OCI-LY7 (cell line): ENCODE data around the gene BCL11A. TPM values are rescaled to one million over a fixed set of nuclear protein-coding genes. Genes with fewer than 3 reads are reported as not detected.

Source experiments
- BruUV-seq: library from RNA; stranded (reverse); fragments of 400-500 nt; replicated peaks from 2 replicates; lab custom pipeline; 2021; lab: Mats Ljungman, UMichigan
- CTCF ChIA-PET: fragments of 300-600 bp; sonication (Branson Sonifier 250); formaldehyde crosslinking; loops from one replicate; lab custom pipeline; 2022; ENCODE audit warnings: antibody characterized with exemption; ENCODE audit not compliant: unreplicated experiment; lab: Charles Lee
- POLR2A ChIA-PET: fragments of 300-600 bp; sonication (Branson Sonifier 250); formaldehyde crosslinking; loops from one replicate; lab custom pipeline; 2022; ENCODE audit warnings: antibody characterized with exemption; lab: Charles Lee
- DNase-seq: peaks from one replicate; pipeline ENCODE4 v3.0.0-alpha.2; 2015; ENCODE audit warnings: low spot score
- H2AFZ ChIP-seq: fragments of 200-600 bp; sonication (generic), shearing (Covaris generic); 2 replicates; pipeline ENCODE4 v1.6.1; 2014; ENCODE audit warnings: mild to moderate bottlenecking, antibody characterized with exemption, low read length, moderate library complexity
- H3K27ac ChIP-seq: fragments of 200-600 bp; sonication (generic); 2 replicates; pipeline ENCODE4 v1.5.1; 2014; ENCODE audit warnings: mixed run types, low read depth, mild to moderate bottlenecking, moderate library complexity, low read length, inconsistent platforms; ENCODE audit not compliant: poor library complexity, severe bottlenecking
- H3K36me3 ChIP-seq: fragments of 200-600 bp; sonication (generic); 2 replicates; pipeline ENCODE4 v1.6.1; 2014; ENCODE audit warnings: mild to moderate bottlenecking, antibody characterized with exemption, low read length, moderate library complexity, mixed read lengths; ENCODE audit not compliant: insufficient read depth
- H3K4me1 ChIP-seq: fragments of 200-600 bp; sonication (generic); 2 replicates; pipeline ENCODE4 v1.5.1; 2014; ENCODE audit warnings: mild to moderate bottlenecking, low read length; ENCODE audit not compliant: insufficient read depth, poor library complexity, severe bottlenecking
- H3K4me2 ChIP-seq: fragments of 200-600 bp; sonication (generic); 2 replicates; pipeline ENCODE4 v1.6.1; 2014; ENCODE audit warnings: mild to moderate bottlenecking, low read length
- H3K4me3 ChIP-seq: fragments of 200-600 bp; sonication (generic); 2 replicates; pipeline ENCODE4 v1.5.1; 2014; ENCODE audit warnings: mild to moderate bottlenecking, low read depth, low read length; ENCODE audit not compliant: poor library complexity, severe bottlenecking
- H3K79me2 ChIP-seq: fragments of 200-600 bp; sonication (generic); 2 replicates; pipeline ENCODE4 v1.6.1; 2016; ENCODE audit warnings: low read depth, mild to moderate bottlenecking, low read length, moderate library complexity, mixed read lengths; ENCODE audit not compliant: insufficient read depth
- H3K9me2 ChIP-seq: fragments of 200-600 bp; sonication (generic); 2 replicates; pipeline ENCODE4 v1.6.1; 2016; ENCODE audit warnings: mild to moderate bottlenecking, low read length, mixed read lengths; ENCODE audit not compliant: insufficient read depth
- H3K9me3 ChIP-seq: fragments of 200-600 bp; sonication (generic); 2 replicates; pipeline ENCODE4 v1.6.1; 2014; ENCODE audit warnings: mild to moderate bottlenecking, mixed run types, low read length, mixed read lengths
- H4K20me1 ChIP-seq: fragments of 200-600 bp; sonication (generic); 2 replicates; pipeline ENCODE4 v1.6.1; 2014; ENCODE audit warnings: mild to moderate bottlenecking, antibody characterized with exemption, low read length, moderate library complexity, mixed read lengths; ENCODE audit not compliant: insufficient read depth
- EZH2phosphoT487 ChIP-seq: fragments of 200-600 bp; sonication (generic); IDR thresholded peaks from 2 replicates; pipeline ENCODE4 v1.6.1; 2018; ENCODE audit warnings: low read depth, borderline replicate concordance, mild to moderate bottlenecking, mixed run types, antibody characterized with exemption, low read length, moderate library complexity, mixed read lengths
- intact Hi-C: fragments of 100-400 bp; cut with micrococcal nuclease; formaldehyde crosslinking; loops from one replicate; pipeline ENCODE4 v1.10.0; 2022; ENCODE audit not compliant: unreplicated experiment
- total RNA-seq, 2 experiments: library from RNA; depleted of rRNA in 1 of 2; stranded (reverse); fragments of >200 nt in 1 of 2; shearing (Covaris generic) in 1 of 2; gene quantifications; 2 replicates each; pipeline ENCODE4 v1.2.3, GENCODE V29; 2014 to 2022
- TF ChIP-seq, protein P1 (sequence below): fragments of 200-600 bp; sonication (generic); conservative IDR thresholded peaks from 2 replicates; pipeline ENCODE4 v1.5.1; 2014; ENCODE audit warnings: mild to moderate bottlenecking, antibody characterized with exemption, low read length, moderate library complexity, mixed read lengths

BCL11A gene
- total RNA-seq, 2 experiments from 2014 or later, result 64.3 to 167 TPM

DNA sequence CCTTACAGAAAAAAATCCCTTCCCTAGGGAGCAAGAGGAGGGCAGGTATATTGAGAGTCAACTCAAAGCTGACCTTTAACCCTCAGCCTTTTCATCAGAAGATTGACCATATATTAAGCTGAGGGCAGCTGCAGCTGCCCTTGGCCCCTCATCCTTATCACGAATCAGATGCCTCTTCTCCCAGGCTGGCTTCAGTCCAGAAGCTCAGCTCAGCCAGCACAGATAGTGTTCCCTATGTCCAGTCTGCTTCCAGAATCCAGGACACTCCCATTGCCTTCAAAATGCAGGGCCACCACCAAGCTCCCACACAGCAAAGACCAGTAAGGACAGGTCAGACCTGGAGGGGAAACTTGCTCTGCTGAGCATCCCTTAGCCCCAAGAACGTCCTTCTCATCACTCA is 146.1 kb downstream of the BCL11A start:
- no peak for DNase-seq
- Histone ChIP-seq H2AFZ (no peak overlapping the region), H3K4me2 (no peak overlapping the region)

DNA sequence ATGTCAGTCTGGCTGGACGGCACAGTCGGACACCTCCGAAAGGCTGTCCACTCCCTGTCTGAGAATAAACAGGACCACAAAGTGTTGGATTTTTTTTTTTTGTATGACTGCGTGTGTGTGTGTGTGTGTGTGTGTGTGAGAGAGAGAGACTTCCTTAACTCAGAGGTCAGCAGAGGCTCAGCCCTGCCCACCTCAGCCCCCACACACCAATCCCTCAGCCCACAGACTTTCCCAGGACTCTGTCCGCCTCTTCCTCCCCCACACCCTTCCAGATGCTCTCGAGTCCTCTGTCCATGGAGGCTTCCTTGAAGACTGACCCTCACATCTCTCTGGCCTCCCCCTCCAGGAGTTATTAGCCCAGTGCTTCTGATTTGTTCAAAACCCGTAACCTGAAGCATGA is 147.3 kb downstream of the BCL11A start:
- no peak for TF ChIP-seq EZH2phosphoT487
- TF ChIP-seq, protein P1, sequence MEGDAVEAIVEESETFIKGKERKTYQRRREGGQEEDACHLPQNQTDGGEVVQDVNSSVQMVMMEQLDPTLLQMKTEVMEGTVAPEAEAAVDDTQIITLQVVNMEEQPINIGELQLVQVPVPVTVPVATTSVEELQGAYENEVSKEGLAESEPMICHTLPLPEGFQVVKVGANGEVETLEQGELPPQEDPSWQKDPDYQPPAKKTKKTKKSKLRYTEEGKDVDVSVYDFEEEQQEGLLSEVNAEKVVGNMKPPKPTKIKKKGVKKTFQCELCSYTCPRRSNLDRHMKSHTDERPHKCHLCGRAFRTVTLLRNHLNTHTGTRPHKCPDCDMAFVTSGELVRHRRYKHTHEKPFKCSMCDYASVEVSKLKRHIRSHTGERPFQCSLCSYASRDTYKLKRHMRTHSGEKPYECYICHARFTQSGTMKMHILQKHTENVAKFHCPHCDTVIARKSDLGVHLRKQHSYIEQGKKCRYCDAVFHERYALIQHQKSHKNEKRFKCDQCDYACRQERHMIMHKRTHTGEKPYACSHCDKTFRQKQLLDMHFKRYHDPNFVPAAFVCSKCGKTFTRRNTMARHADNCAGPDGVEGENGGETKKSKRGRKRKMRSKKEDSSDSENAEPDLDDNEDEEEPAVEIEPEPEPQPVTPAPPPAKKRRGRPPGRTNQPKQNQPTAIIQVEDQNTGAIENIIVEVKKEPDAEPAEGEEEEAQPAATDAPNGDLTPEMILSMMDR, result no peak
- H3K4me3 ChIP-seq, result no peak overlapping the region
- H3K4me2 ChIP-seq, result no peak overlapping the region
- no peak overlapping the region for H3K27ac ChIP-seq
- no peaks in the 10 kb centered on the region for H3K9me3 ChIP-seq
- peaks cover 16% of the 10 kb centered on the region for H3K4me1 ChIP-seq
- H3K9me2 ChIP-seq, result no peaks in the 10 kb centered on the region
- no peaks in the 10 kb centered on the region for H4K20me1 ChIP-seq
- intact Hi-C loops, result no loop called here
- H3K36me3 ChIP-seq, result no peaks in the 10 kb centered on the region
- H3K79me2 ChIP-seq, result no peaks in the 10 kb centered on the region
- CTCF ChIA-PET, result no interaction called here
- no TSS peak for BruUV-seq
- POLR2A ChIA-PET, result interaction anchor here (0.7 to 1.9 kb wide), 4 partner anchors 12 to 1959 kb away, joined by 3 to 5 read pairs (median 4); no protein-coding TSS in a partner anchor
- H2AFZ ChIP-seq, result no peak overlapping the region
- DNase-seq, result no peak

More for the DNA sequence above, 146.1 kb downstream of the BCL11A start:
- no peaks in the 10 kb centered on the region for H3K9me2 ChIP-seq
- H3K79me2 ChIP-seq, result no peaks in the 10 kb centered on the region
- no peaks in the 10 kb centered on the region for H3K36me3 ChIP-seq
- intact Hi-C loops, result no loop called here
- TF ChIP-seq, protein P1, result no peak
- no peak for TF ChIP-seq EZH2phosphoT487
- no peak overlapping the region for H3K4me3 ChIP-seq
- no peaks in the 10 kb centered on the region for H3K9me3 ChIP-seq
- H3K27ac ChIP-seq, result no peak overlapping the region
- ChIA-PET CTCF (interaction anchor here (0.9 kb wide), 1 partner anchor 11 kb away, joined by 3 read pairs; no protein-coding TSS in a partner anchor), POLR2A (interaction anchor here (0.6 to 2.0 kb wide), 11 partner anchors 9 to 579 kb away, joined by 3 to 7 read pairs (median 4); no protein-coding TSS in a partner anchor)
- H3K4me1 ChIP-seq, result peaks cover 25% of the 10 kb centered on the region
- BruUV-seq, result no TSS peak
- H4K20me1 ChIP-seq, result no peaks in the 10 kb centered on the region

DNA sequence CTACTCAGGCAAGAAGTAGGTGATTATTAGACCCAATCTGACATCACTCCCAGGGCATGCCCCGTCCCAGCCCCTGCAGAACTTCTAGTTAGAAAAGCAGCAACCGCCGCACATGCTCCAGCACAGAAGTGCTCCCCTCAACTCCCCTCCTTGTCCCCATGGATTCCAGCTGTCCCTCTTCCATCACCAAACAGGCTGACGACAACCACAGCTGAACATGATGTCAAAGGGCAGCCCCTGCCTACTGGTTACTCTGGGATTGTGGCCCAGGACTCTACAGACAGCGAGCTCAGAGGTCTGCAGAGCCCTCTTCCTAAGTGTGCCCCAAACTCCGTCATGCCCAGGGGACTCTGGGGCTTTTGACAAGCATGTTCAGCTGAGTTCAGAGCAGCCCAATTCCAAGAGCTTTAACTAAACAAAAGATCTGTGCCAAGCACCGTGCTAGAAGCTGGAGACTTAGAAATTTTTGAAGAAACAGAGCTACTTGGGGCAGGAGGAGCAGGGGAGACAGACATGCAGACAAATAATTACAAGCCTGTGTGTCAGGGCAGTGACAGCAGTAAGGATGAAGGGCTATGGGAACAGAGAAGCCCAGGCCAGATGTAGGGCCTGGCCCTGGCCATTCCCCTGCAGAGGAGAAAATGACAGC is 148.1 kb downstream of the BCL11A start:
- POLR2A ChIA-PET, result interaction anchor here (0.6 to 1.1 kb wide), 3 partner anchors 11 to 1959 kb away, joined by 3 to 4 read pairs (median 3); no protein-coding TSS in a partner anchor
- no peak for DNase-seq
- Histone ChIP-seq H4K20me1 (no peaks in the 10 kb centered on the region), H3K4me3 (no peak overlapping the region), H3K36me3 (no peaks in the 10 kb centered on the region), H3K9me2 (no peaks in the 10 kb centered on the region), H3K4me1 (peaks cover 20% of the 10 kb centered on the region), H3K4me2 (no peak overlapping the region), H3K79me2 (no peaks in the 10 kb centered on the region), H3K27ac (no peak overlapping the region), H2AFZ (no peak overlapping the region), H3K9me3 (no peaks in the 10 kb centered on the region)
- CTCF ChIA-PET, result interaction anchor here (0.6 kb wide), 1 partner anchor 9 kb away, joined by 3 read pairs; no protein-coding TSS in a partner anchor
- intact Hi-C loops, result no loop called here
- BruUV-seq, result no TSS peak
- TF ChIP-seq, protein P1, result no peak
- TF ChIP-seq EZH2phosphoT487, result no peak
